HFFc6 (cell line): ENCODE results near the gene NLGN1. TPM values are rescaled to one million over a fixed set of nuclear protein-coding genes. Genes with fewer than 3 reads are reported as not detected.

ENCODE experiments used
- DNase-seq: peaks from one replicate; pipeline ENCODE4 v3.0.0-alpha.2; 2018
- H3K27ac Mint-ChIP-seq: 2 replicates; pipeline ENCODE4 v1.8.0; 2020; ENCODE audit warnings: mild to moderate bottlenecking, mixed read lengths
- H3K27me3 Mint-ChIP-seq: 2 replicates; pipeline ENCODE4 v1.8.0; 2021; ENCODE audit warnings: mild to moderate bottlenecking, moderate library complexity, mixed read lengths; ENCODE audit not compliant: insufficient read depth
- H3K36me3 Mint-ChIP-seq: 2 replicates; pipeline ENCODE4 v1.8.0; 2021; ENCODE audit warnings: low read depth, mixed read lengths
- H3K4me1 Mint-ChIP-seq: 2 replicates; pipeline ENCODE4 v1.8.0; 2020; ENCODE audit warnings: low read depth, mixed read lengths
- H3K4me3 Mint-ChIP-seq: 2 replicates; pipeline ENCODE4 v1.8.0; 2020; ENCODE audit warnings: mild to moderate bottlenecking, moderate library complexity, mixed read lengths
- H3K9me3 Mint-ChIP-seq: 2 replicates; pipeline ENCODE4 v1.8.0; 2020; ENCODE audit warnings: mild to moderate bottlenecking, mixed read lengths
- CTCF ChIP-seq: fragments of 200-600 bp; sonication (generic); IDR thresholded peaks from 2 replicates; pipeline ENCODE4 v1.5.0; 2021; ENCODE audit warnings: antibody characterized with exemption, mild to moderate bottlenecking
- total RNA-seq, 6 experiments: library from RNA; stranded (reverse); fragmentation: NEBNext Ultra II Directional; extraction: Animal tissue kit (Norgen Biotek cat#: 25700); gene quantifications; 2 replicates in 1 of 6; 3 replicates in 5 of 6; pipeline ENCODE4 v1.2.3, GENCODE V29; 2021

The NLGN1 gene
- total RNA-seq, 6 experiments from 2014 or later = 10.0 to 17.2 (median 15.7) TPM

GRCh38 chr3:174268061-174268460 is 870.5 kb downstream of the NLGN1 start:
- no peaks in the 10 kb centered on the region for H3K36me3 Mint-ChIP-seq
- no peak for TF ChIP-seq CTCF

GRCh38 chr3:174268586-174268985 is 871.0 kb downstream of the NLGN1 start:
- Mint-ChIP-seq H3K9me3 (no peaks in the 10 kb centered on the region), H3K27ac (no peak overlapping the region), H3K4me3 (no peak overlapping the region), H3K4me1 (peaks cover 15% of the 10 kb centered on the region), H3K27me3 (no peaks in the 10 kb centered on the region), H3K36me3 (no peaks in the 10 kb centered on the region)
- no peak for DNase-seq
- no peak for TF ChIP-seq CTCF

More at GRCh38 chr3:174268061-174268460, 870.5 kb downstream of the NLGN1 start:
- DNase-seq = no peak
- no peaks in the 10 kb centered on the region for H3K27me3 Mint-ChIP-seq
- H3K27ac Mint-ChIP-seq = no peak overlapping the region
- H3K4me1 Mint-ChIP-seq = peaks cover 15% of the 10 kb centered on the region
- no peaks in the 10 kb centered on the region for H3K9me3 Mint-ChIP-seq
- H3K4me3 Mint-ChIP-seq = no peak overlapping the region

- peaks cover 15% of the 10 kb centered on the region for H3K4me1 Mint-ChIP-seq
- TF ChIP-seq CTCF = no peak
- H3K4me3 Mint-ChIP-seq = no peak overlapping the region
- DNase-seq = peak; percentile 81
- peak overlapping the region; percentile 67 for H3K27ac Mint-ChIP-seq
- H3K36me3 Mint-ChIP-seq = no peaks in the 10 kb centered on the region
- H3K27me3 Mint-ChIP-seq = no peaks in the 10 kb centered on the region
- no peaks in the 10 kb centered on the region for H3K9me3 Mint-ChIP-seq
Observed at GRCh38 chr3:174270841-174271240, 873.3 kb downstream of the NLGN1 start.

GRCh38 chr3:174275336-174275735 is 877.8 kb downstream of the NLGN1 start:
- no peak for DNase-seq
- peaks cover 5% of the 10 kb centered on the region for H3K36me3 Mint-ChIP-seq
- peaks cover 14% of the 10 kb centered on the region for H3K4me1 Mint-ChIP-seq
- no peak for TF ChIP-seq CTCF
- no peak overlapping the region for H3K27ac Mint-ChIP-seq
- no peak overlapping the region for H3K4me3 Mint-ChIP-seq
- H3K9me3 Mint-ChIP-seq = no peaks in the 10 kb centered on the region
- no peaks in the 10 kb centered on the region for H3K27me3 Mint-ChIP-seq

GRCh38 chr3:174276826-174277225 is 879.3 kb downstream of the NLGN1 start:
- Mint-ChIP-seq H3K4me1 (no peaks in the 10 kb centered on the region; the same call in 1 of the 2 replicates), H3K4me3 (no peak overlapping the region), H3K9me3 (no peaks in the 10 kb centered on the region), H3K27me3 (no peaks in the 10 kb centered on the region), H3K36me3 (peaks cover 14% of the 10 kb centered on the region), H3K27ac (no peak overlapping the region)
- DNase-seq = no peak
- no peak for TF ChIP-seq CTCF

GRCh38 chr3:174278094-174278493 is 880.5 kb downstream of the NLGN1 start:
- Mint-ChIP-seq H3K4me1 (no peaks in the 10 kb centered on the region; the same call in 1 of the 2 replicates), H3K4me3 (no peak overlapping the region), H3K27ac (no peak overlapping the region), H3K9me3 (no peaks in the 10 kb centered on the region), H3K27me3 (no peaks in the 10 kb centered on the region), H3K36me3 (peaks cover 14% of the 10 kb centered on the region)
- DNase-seq = no peak
- TF ChIP-seq CTCF = no peak
